NK-92 (cell line): ENCODE measurements around the gene LAMA3.

ENCODE experiments used
- DNase-seq: peaks from one replicate; lab custom pipeline; 2025; ENCODE audit not compliant: unreplicated experiment; lab: John Stamatoyannopoulos, UW

The LAMA3 gene, protein sequence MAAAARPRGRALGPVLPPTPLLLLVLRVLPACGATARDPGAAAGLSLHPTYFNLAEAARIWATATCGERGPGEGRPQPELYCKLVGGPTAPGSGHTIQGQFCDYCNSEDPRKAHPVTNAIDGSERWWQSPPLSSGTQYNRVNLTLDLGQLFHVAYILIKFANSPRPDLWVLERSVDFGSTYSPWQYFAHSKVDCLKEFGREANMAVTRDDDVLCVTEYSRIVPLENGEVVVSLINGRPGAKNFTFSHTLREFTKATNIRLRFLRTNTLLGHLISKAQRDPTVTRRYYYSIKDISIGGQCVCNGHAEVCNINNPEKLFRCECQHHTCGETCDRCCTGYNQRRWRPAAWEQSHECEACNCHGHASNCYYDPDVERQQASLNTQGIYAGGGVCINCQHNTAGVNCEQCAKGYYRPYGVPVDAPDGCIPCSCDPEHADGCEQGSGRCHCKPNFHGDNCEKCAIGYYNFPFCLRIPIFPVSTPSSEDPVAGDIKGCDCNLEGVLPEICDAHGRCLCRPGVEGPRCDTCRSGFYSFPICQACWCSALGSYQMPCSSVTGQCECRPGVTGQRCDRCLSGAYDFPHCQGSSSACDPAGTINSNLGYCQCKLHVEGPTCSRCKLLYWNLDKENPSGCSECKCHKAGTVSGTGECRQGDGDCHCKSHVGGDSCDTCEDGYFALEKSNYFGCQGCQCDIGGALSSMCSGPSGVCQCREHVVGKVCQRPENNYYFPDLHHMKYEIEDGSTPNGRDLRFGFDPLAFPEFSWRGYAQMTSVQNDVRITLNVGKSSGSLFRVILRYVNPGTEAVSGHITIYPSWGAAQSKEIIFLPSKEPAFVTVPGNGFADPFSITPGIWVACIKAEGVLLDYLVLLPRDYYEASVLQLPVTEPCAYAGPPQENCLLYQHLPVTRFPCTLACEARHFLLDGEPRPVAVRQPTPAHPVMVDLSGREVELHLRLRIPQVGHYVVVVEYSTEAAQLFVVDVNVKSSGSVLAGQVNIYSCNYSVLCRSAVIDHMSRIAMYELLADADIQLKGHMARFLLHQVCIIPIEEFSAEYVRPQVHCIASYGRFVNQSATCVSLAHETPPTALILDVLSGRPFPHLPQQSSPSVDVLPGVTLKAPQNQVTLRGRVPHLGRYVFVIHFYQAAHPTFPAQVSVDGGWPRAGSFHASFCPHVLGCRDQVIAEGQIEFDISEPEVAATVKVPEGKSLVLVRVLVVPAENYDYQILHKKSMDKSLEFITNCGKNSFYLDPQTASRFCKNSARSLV (N-terminal part only)

DNA sequence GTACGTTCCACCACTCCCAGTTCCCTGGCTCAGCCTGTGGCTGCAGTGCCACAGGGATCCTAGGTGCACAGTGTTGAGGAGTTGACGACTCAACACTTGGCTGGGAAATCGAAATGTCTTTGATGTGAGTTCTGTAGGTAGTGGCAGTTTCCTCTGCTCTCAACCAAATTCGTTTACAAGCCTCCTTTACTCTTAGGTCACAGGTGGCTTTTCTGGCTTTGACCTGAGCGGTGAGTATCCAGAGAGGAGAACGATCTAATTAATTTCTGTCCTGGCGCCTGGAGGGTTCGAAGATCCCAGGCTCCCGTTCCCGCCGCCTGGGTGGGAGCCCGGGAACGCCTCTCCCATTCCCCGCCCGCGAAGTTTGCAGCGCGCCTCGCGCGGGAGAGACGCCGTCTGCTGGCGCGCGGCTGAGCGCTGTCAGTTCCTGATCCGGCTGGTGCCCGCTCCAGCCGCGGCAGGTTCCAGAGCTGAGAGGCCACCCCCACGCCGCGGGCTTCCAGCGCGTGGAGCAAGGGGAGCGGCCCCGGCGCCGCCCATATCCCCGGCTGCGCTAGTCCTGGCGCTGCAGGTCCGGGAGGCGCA lies at the start of gene LAMA3:
LAMA3 (plus strand) TSS at position 423 of the 585 bp plus-strand sequence. CDS start 231 bp downstream, outside the sequence.
- no peak for DNase-seq

- no peak for DNase-seq
These were observed 49.2 kb upstream of the LAMA3 start for GRCh38 chr18:23640052-23640451.

GRCh38 chr18:23641143-23641720 lies 48.0 kb upstream of the LAMA3 start:
- no peak for DNase-seq

- no peak for DNase-seq
These were observed 47.2 kb upstream of the LAMA3 start for GRCh38 chr18:23641937-23642666.

GRCh38 chr18:23643815-23644490 lies 45.3 kb upstream of the LAMA3 start:
- DNase-seq: no peak

GRCh38 chr18:23645568-23646175 lies 43.6 kb upstream of the LAMA3 start:
- DNase-seq: no peak

- no peak for DNase-seq
These were observed 43.0 kb upstream of the LAMA3 start for GRCh38 chr18:23646282-23646681.

- DNase-seq: no peak
These were observed 40.8 kb upstream of the LAMA3 start for GRCh38 chr18:23648456-23648855.

DNA sequence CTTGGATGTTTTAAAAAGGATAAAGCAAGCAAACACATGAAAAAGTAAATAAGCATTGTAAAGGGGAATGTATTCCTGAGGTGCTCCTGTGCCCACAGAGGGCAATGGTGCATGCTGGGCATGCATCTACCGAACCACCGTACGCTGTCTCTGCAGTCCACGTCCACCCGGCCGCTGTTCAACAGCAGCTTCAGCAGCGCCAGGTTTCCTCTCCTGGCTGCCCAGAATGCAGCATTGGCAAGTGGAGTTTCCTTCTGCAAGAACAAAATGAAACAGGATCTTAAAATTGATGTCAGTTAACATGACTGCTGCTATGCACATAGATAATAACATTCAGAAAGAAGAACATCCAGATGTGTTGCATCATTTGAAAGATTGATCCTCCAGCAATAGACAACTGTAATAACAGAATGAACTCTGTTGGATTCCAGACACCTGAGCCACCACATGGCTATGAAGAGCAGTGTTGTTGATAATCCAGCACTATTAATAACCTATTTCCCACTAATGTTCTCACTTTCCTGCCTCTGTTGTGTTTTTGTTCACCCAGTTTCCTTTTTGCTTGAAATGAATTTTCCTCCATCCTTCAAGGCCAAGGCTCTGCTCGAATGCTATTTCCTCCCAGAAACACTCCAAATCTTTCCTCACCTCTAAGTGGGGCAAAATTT lies 40.2 kb upstream of the LAMA3 start:
- DNase-seq: no peak

- DNase-seq: no peak
These were observed 38.0 kb upstream of the LAMA3 start for GRCh38 chr18:23650968-23651927.

DNA sequence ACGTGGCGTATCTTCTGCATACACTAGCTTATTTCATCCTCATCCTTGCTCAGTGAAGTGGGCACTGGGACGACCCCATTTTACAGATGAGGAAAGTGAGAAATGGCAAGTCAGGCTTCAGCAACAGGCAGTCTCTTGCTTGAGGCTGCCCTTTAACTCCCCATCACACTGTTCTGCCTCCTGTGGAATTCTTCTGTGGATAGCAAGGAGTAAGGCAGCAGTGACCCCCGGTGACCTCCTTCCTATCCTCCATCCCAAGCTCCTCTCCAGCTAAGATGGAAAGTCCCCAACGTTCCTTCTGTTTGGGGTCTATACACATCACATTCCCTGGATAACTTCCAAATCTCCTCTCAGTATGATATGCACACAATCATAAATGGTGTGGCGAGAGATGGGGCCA lies 37.0 kb upstream of the LAMA3 start:
- no peak for DNase-seq

GRCh38 chr18:23658285-23658684 lies 31.0 kb upstream of the LAMA3 start:
- no peak for DNase-seq

- no peak for DNase-seq
These were observed 27.4 kb upstream of the LAMA3 start for GRCh38 chr18:23661735-23662308.

GRCh38 chr18:23662309-23663263 lies 26.7 kb upstream of the LAMA3 start, which contains the start of gene ANKRD29:
TSS of gene ANKRD29 (minus strand) at chr18:23662911. CDS start at chr18:23662730, 181 bp downstream.
- no peak for DNase-seq

DNA sequence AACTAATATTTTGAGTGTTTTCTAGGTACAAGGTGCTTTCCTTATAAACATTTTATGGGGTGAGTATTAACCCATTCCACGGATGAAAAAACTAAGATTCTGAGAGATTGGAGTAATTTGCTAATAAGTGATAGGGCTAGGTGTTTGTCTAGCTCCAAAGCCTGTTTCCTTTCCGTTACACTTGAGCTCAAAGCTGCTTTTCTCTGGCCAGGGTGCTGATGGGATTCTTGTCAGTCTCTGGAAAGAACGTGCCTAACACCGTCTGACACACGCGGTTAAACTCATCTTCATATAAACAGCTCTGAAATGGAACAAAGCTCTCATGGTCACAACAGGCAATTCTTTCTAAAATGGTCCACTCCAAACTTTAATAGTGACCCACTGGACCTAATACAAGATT lies 24.6 kb upstream of the LAMA3 start:
- DNase-seq: no peak

DNA sequence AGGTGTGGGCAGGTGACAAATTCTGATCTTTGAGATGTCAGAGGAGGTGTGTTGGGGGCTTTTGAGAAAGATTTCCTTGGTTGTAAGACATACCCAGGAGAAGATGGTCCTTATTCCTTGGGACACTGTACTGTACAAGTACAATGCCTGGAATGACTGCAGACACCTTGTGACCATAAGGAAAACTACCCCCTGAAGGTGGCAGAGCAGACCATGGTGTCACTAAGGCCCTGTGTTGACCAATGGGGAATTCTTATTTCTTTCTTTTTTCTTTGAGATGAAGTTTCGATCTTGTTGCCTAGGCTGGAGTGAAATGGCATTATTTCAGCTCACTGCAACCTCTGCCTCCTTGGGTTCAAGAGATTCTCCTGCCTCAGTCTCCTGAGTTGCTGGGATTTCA lies 22.1 kb upstream of the LAMA3 start:
- DNase-seq: no peak
